GM21737 (cell line): ENCODE data around the gene WNT10A.
A peak's percentile ranks its signal among the peaks of the same experiment; 100 is the strongest.

Experiments used
- ATAC-seq: cut with Tn5 transposase; IDR thresholded peaks from one replicate; pipeline ENCODE4 v1.9.1; 2021; ENCODE audit warnings: mild to moderate bottlenecking, moderate library complexity; ENCODE audit not compliant: unreplicated experiment

Gene WNT10A

GRCh38 chr2:218892693-218893348 lies 12.2 kb downstream of the WNT10A start:
- ATAC-seq, result peak; percentile 41

- ATAC-seq, result no peak
These were observed 12.9 kb downstream of the WNT10A start for GRCh38 chr2:218893349-218894150.

GRCh38 chr2:218894151-218894879 lies 13.7 kb downstream of the WNT10A start:
- no peak for ATAC-seq

GRCh38 chr2:218894880-218895157 lies 14.2 kb downstream of the WNT10A start:
- ATAC-seq, result no peak

- ATAC-seq, result no peak
These were observed 14.7 kb downstream of the WNT10A start for GRCh38 chr2:218895326-218895725.

GRCh38 chr2:218895759-218896500 lies 15.3 kb downstream of the WNT10A start:
- ATAC-seq, result peak; percentile 6

- ATAC-seq, result peak; percentile 54
These were observed 16.1 kb downstream of the WNT10A start for GRCh38 chr2:218896501-218897393.

- ATAC-seq, result no peak
These were observed 16.9 kb downstream of the WNT10A start for GRCh38 chr2:218897394-218898108.

- ATAC-seq, result peak; percentile 36
These were observed 17.6 kb downstream of the WNT10A start for GRCh38 chr2:218898109-218898878.

GRCh38 chr2:218899147-218899546 lies 18.5 kb downstream of the WNT10A start:
- ATAC-seq, result no peak

- no peak for ATAC-seq
These were observed 21.8 kb downstream of the WNT10A start for GRCh38 chr2:218902427-218902826.

GRCh38 chr2:218904176-218904575 lies 23.5 kb downstream of the WNT10A start:
- no peak for ATAC-seq

- peak; percentile 92 for ATAC-seq
These were observed 28.3 kb downstream of the WNT10A start for GRCh38 chr2:218908721-218909619.

- ATAC-seq, result no peak
These were observed 30.1 kb downstream of the WNT10A start for GRCh38 chr2:218910741-218911140.

GRCh38 chr2:218920504-218920903 lies 39.9 kb downstream of the WNT10A start:
- no peak for ATAC-seq

- ATAC-seq, result no peak
These were observed 44.1 kb downstream of the WNT10A start for GRCh38 chr2:218924757-218925156.

GRCh38 chr2:218925434-218925833 lies 44.8 kb downstream of the WNT10A start:
- ATAC-seq, result no peak

GRCh38 chr2:218927422-218927821 lies 46.8 kb downstream of the WNT10A start:
- ATAC-seq, result no peak
